Smooth muscle cell (in vitro differentiated cells): ENCODE results near the gene APBB2. TPM values are rescaled to one million over a fixed set of nuclear protein-coding genes. Genes with fewer than 3 reads are reported as not detected.
"Not testable (repeated sequence)": the region's sequence is repeated elsewhere in the genome, so short reads cannot be mapped to it uniquely, and the experiment has no call there.

ENCODE experiments used
- DNase-seq: peaks from one replicate; lab custom pipeline; 2025; ENCODE audit not compliant: unreplicated experiment; lab: John Stamatoyannopoulos, UW
- H2AFZ ChIP-seq: fragments of 200-600 bp; sonication (generic); 2 replicates; pipeline ENCODE4 v1.6.0; 2016; ENCODE audit warnings: antibody characterized with exemption, low read depth, mild to moderate bottlenecking
- H3F3A ChIP-seq: fragments of 200-600 bp; sonication (generic); 2 replicates; pipeline ENCODE4 v1.6.0; 2017; ENCODE audit warnings: antibody characterized with exemption, low read depth
- H3K27ac ChIP-seq: fragments of 200-600 bp; sonication (generic); 2 replicates; pipeline ENCODE4 v1.5.1; 2016; ENCODE audit warnings: low read depth, mild to moderate bottlenecking
- H3K27me3 ChIP-seq: fragments of 200-600 bp; sonication (generic); 2 replicates; pipeline ENCODE4 v1.6.1; 2016; ENCODE audit warnings: low read depth, mild to moderate bottlenecking
- H3K36me3 ChIP-seq: fragments of 200-600 bp; sonication (generic); 2 replicates; pipeline ENCODE4 v1.5.1; 2016; ENCODE audit warnings: low read depth
- H3K4me1 ChIP-seq: fragments of 200-600 bp; sonication (generic); 2 replicates; pipeline ENCODE4 v1.5.1; 2016; ENCODE audit warnings: low read depth
- H3K4me2 ChIP-seq: fragments of 200-600 bp; sonication (generic); 2 replicates; pipeline ENCODE4 v1.6.0; 2016; ENCODE audit warnings: mild to moderate bottlenecking
- H3K4me3 ChIP-seq: fragments of 200-600 bp; sonication (generic); 2 replicates; pipeline ENCODE4 v1.5.1; 2016; ENCODE audit warnings: mild to moderate bottlenecking
- H3K79me2 ChIP-seq: fragments of 200-600 bp; sonication (generic); 2 replicates; pipeline ENCODE4 v1.6.0; 2016; ENCODE audit warnings: low read depth, mild to moderate bottlenecking
- H3K9ac ChIP-seq: fragments of 200-600 bp; sonication (generic); 2 replicates; pipeline ENCODE4 v1.6.0; 2016; ENCODE audit warnings: low read depth
- H3K9me3 ChIP-seq: fragments of 200-600 bp; sonication (generic); replicated peaks from 2 replicates; pipeline ENCODE4 v1.5.1; 2016; ENCODE audit warnings: low read depth
- H4K20me1 ChIP-seq: fragments of 200-600 bp; sonication (generic); 2 replicates; pipeline ENCODE4 v1.6.0; 2016; ENCODE audit warnings: low read depth
- CTCF ChIP-seq: fragments of 200-600 bp; sonication (generic); IDR thresholded peaks from 2 replicates; pipeline ENCODE4 v1.5.1; 2017; ENCODE audit warnings: borderline replicate concordance, mild to moderate bottlenecking, antibody characterized with exemption; ENCODE audit not compliant: insufficient read depth, poor library complexity, severe bottlenecking
- WGBS: methylation state at CpG from one replicate; pipeline ENCODE4 v1.1.7; 2016; ENCODE audit warnings: low lambda C conversion rate; 5-methylcytosine and 5-hydroxymethylcytosine counted together
- polyA plus RNA-seq: library from polyadenylated mRNA; unstranded; fragments of >200 nt; fragmentation: Nextera tagmentation; extraction: Ambion mirVana; gene quantifications from 2 replicates; pipeline ENCODE4 v1.2.1, GENCODE V29; 2016
- total RNA-seq: library from RNA; depleted of rRNA; stranded (reverse); fragments of >200 nt; gene quantifications from 2 replicates; pipeline ENCODE4 v1.2.3, GENCODE V29; 2014

Gene APBB2
- total and polyA plus RNA-seq, 2 experiments from 2014 or later, result 22.1 to 60.9 TPM

GRCh38 chr4:41050116-41050515 is 164.2 kb downstream of the APBB2 start:
- Histone ChIP-seq H3K79me2 (peaks cover 12% of the 10 kb centered on the region), H3K4me2 (no peak overlapping the region), H3F3A (no peaks in the 10 kb centered on the region), H3K27me3 (no peaks in the 10 kb centered on the region), H3K36me3 (no peaks in the 10 kb centered on the region), H3K4me3 (no peak overlapping the region), H3K9me3 (peaks cover 8% of the 10 kb centered on the region), H3K27ac (no peak overlapping the region), H4K20me1 (no peaks in the 10 kb centered on the region), H3K9ac (no peak overlapping the region), H2AFZ (no peak overlapping the region), H3K4me1 (no peaks in the 10 kb centered on the region)
- DNase-seq, result no peak
- 96% methylated on average over 1 of the region's 1 CpG for WGBS
- no peak for TF ChIP-seq CTCF

DNA sequence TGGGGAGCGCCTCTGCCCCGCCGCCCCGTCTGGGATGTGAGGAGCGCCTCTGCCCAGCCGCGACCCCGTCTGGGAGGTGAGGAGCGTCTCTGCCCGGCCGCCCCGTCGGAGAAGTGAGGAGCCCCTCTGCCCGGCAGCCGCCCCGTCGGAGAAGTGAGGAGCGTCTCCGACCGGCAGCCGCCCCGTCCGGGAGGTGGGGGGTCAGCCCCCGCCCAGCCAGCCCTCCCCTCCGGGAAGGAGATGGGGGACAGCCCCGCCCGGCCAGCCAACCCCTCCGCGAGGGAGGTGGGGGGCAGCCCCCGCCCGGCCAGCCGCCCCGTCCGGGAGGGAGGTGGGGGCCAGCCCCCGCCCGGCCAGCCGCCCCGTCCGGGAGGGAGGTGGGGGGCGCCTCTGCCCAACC is 165.2 kb downstream of the APBB2 start:
- H2AFZ ChIP-seq, H3K4me3 ChIP-seq, H3K27me3 ChIP-seq, H3F3A ChIP-seq, DNase-seq, H3K4me1 ChIP-seq, H3K36me3 ChIP-seq, H3K9ac ChIP-seq, H4K20me1 ChIP-seq, H3K4me2 ChIP-seq, H3K27ac ChIP-seq: not testable (repeated sequence)
- peaks cover 17% of the 10 kb centered on the region for H3K9me3 ChIP-seq
- 100% methylated on average over 12 of the region's 40 CpGs for WGBS
- peaks cover 15% of the 10 kb centered on the region for H3K79me2 ChIP-seq

GRCh38 chr4:41044791-41045190 is 169.6 kb downstream of the APBB2 start:
- DNase-seq, result no peak
- Histone ChIP-seq H3K4me1 (no peaks in the 10 kb centered on the region), H3K9me3 (peaks cover 20% of the 10 kb centered on the region), H3K4me2 (no peak overlapping the region), H3K27ac (no peak overlapping the region), H3K36me3 (peaks cover 8% of the 10 kb centered on the region), H3K27me3 (no peaks in the 10 kb centered on the region), H3K9ac (no peak overlapping the region), H3K79me2 (peaks cover 20% of the 10 kb centered on the region), H3F3A (no peaks in the 10 kb centered on the region), H4K20me1 (no peaks in the 10 kb centered on the region), H2AFZ (no peak overlapping the region), H3K4me3 (no peak overlapping the region)
- TF ChIP-seq CTCF, result no peak

DNA sequence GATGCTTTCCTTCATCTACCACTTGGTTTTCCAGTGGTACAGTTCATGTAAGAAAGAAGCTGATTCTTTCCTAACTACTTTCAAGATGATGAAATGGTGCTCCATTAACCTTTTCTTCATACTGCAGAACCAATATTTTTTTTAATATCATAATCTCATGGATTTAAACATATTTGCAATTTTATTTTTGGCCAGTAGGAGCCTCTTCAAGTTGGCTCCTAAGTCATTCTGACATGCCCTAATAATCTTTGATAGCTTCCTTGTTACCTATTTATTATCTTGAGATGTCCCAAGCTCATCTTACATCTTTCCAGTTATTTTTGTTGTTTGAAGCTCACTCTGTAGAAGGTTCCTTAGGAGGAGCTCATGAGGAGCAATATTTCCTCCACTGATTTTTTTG is 170.2 kb downstream of the APBB2 start:
- Histone ChIP-seq H3K79me2 (peaks cover 20% of the 10 kb centered on the region), H3K9me3 (peaks cover 20% of the 10 kb centered on the region)

More for the DNA sequence above, 170.2 kb downstream of the APBB2 start:
- H3K36me3 ChIP-seq, result peaks cover 8% of the 10 kb centered on the region
- H3K27ac ChIP-seq, result no peak overlapping the region
- H3K4me2 ChIP-seq, result no peak overlapping the region
- no peaks in the 10 kb centered on the region for H3F3A ChIP-seq
- H3K4me1 ChIP-seq, result no peaks in the 10 kb centered on the region
- H3K27me3 ChIP-seq, result no peaks in the 10 kb centered on the region
- no peak for DNase-seq
- H3K4me3 ChIP-seq, result no peak overlapping the region
- no peaks in the 10 kb centered on the region for H4K20me1 ChIP-seq
- no peak for TF ChIP-seq CTCF
- H2AFZ ChIP-seq, result no peak overlapping the region
- H3K9ac ChIP-seq, result no peak overlapping the region
